Measurements from ENCODE around the gene UBE2I.

UBE2I gene

GRCh38 chr16:1335211-1335971 lies 26.0 kb downstream of the UBE2I start:
- no peak for DNase-seq (ENCODE audit: low read depth)
- no peak overlapping the region for H3K4me3 ChIP-seq (ENCODE audit: low read depth, low read length)
- TF ChIP-seq CTCF (IDR thresholded peaks at IDR 0.05; ENCODE audit: control insufficient read depth, extremely low read depth, insufficient read depth) = no peak

GRCh38 chr16:1335996-1336395 lies 26.6 kb downstream of the UBE2I start:
- no peak for DNase-seq (ENCODE audit: low read depth)
- no peak for TF ChIP-seq CTCF (IDR thresholded peaks at IDR 0.05; ENCODE audit: control insufficient read depth, extremely low read depth, insufficient read depth)
- H3K4me3 ChIP-seq (ENCODE audit: low read depth, low read length) = no peak overlapping the region

GRCh38 chr16:1336619-1337018 lies 27.2 kb downstream of the UBE2I start:
- H3K4me3 ChIP-seq (ENCODE audit: low read depth, low read length) = no peak overlapping the region
- no peak for TF ChIP-seq CTCF (IDR thresholded peaks at IDR 0.05; ENCODE audit: control insufficient read depth, extremely low read depth, insufficient read depth)
- DNase-seq (ENCODE audit: low read depth) = no peak

- H3K4me3 ChIP-seq (ENCODE audit: low read depth, low read length) = no peak overlapping the region
- no peak for DNase-seq (ENCODE audit: low read depth)
- no peak for TF ChIP-seq CTCF (IDR thresholded peaks at IDR 0.05; ENCODE audit: control insufficient read depth, extremely low read depth, insufficient read depth)
These were observed 28.1 kb downstream of the UBE2I start for GRCh38 chr16:1337486-1337885.

GRCh38 chr16:1338119-1338730 lies 28.8 kb downstream of the UBE2I start:
- TF ChIP-seq CTCF (IDR thresholded peaks at IDR 0.05; ENCODE audit: control insufficient read depth, extremely low read depth, insufficient read depth) = peak; percentile 58
- H3K4me3 ChIP-seq (ENCODE audit: low read depth, low read length) = no peak overlapping the region

GRCh38 chr16:1338855-1339675 lies 29.6 kb downstream of the UBE2I start:
- TF ChIP-seq CTCF (IDR thresholded peaks at IDR 0.05; ENCODE audit: control insufficient read depth, extremely low read depth, insufficient read depth) = no peak
- H3K4me3 ChIP-seq (ENCODE audit: low read depth, low read length) = no peak overlapping the region
- DNase-seq (ENCODE audit: low read depth) = no peak

More at GRCh38 chr16:1338119-1338730, 28.8 kb downstream of the UBE2I start:
- no peak for DNase-seq (ENCODE audit: low read depth)

Data from LNCaP clone FGC (cell line).